G401 (cell line): Measurements from ENCODE around the gene NKX1-1. TPM values are rescaled to one million over a fixed set of nuclear protein-coding genes. Genes with fewer than 3 reads are reported as not detected.
"Not testable (repeated sequence)": the region's sequence is repeated elsewhere in the genome, so short reads cannot be mapped to it uniquely, and the experiment has no call there.

Source experiments
- DNase-seq: peaks from one replicate; pipeline ENCODE4 v3.0.0-alpha.2; 2015; ENCODE audit warnings: low spot score
- in situ Hi-C: cut with HindIII; loops from 2 replicates; pipeline ENCODE4 v1.10.0; 2016; ENCODE audit warnings: low sequenced_read_pairs, mixed read lengths
- total RNA-seq: library from RNA; depleted of rRNA; stranded (reverse); fragments of >200 nt; shearing (Covaris generic); gene quantifications from 2 replicates; pipeline ENCODE4 v1.2.3, GENCODE V29; 2014

Gene NKX1-1
- total RNA-seq, 1 experiment from 2014 or later: not detected

- in situ Hi-C loops: no loop called here
- no peak for DNase-seq
Measured at GRCh38 chr4:1398681-1399507, 7.3 kb downstream of the NKX1-1 start.

- in situ Hi-C loops: no loop called here
Measured at GRCh38 chr4:1396806-1397455, 9.3 kb downstream of the NKX1-1 start.

GRCh38 chr4:1395941-1396805 is 10.1 kb downstream of the NKX1-1 start:
- DNase-seq: no peak
- in situ Hi-C loops: no loop called here

More at GRCh38 chr4:1396806-1397455, 9.3 kb downstream of the NKX1-1 start:
- no peak for DNase-seq

- in situ Hi-C loops: not testable (repeated sequence)
Measured at GRCh38 chr4:1395389-1395820, 10.8 kb downstream of the NKX1-1 start.

GRCh38 chr4:1394554-1395388 is 11.5 kb downstream of the NKX1-1 start:
- in situ Hi-C loops, DNase-seq: not testable (repeated sequence)

More at GRCh38 chr4:1395389-1395820, 10.8 kb downstream of the NKX1-1 start:
- DNase-seq: not testable (repeated sequence)

GRCh38 chr4:1393866-1394265 is 12.4 kb downstream of the NKX1-1 start:
- DNase-seq: no peak
- in situ Hi-C loops: no loop called here

GRCh38 chr4:1393363-1393762 is 12.9 kb downstream of the NKX1-1 start:
- in situ Hi-C loops, DNase-seq: not testable (repeated sequence)

GRCh38 chr4:1385373-1386340 is 20.6 kb downstream of the NKX1-1 start:
- in situ Hi-C loops: no loop called here
- DNase-seq: no peak

- DNase-seq: no peak
- in situ Hi-C loops: no loop called here
Measured at GRCh38 chr4:1384675-1385372, 21.4 kb downstream of the NKX1-1 start.

GRCh38 chr4:1383728-1384591 is 22.3 kb downstream of the NKX1-1 start:
- in situ Hi-C loops: no loop called here

GRCh38 chr4:1382776-1383727 is 23.2 kb downstream of the NKX1-1 start:
- DNase-seq: no peak
- in situ Hi-C loops: no loop called here

More at GRCh38 chr4:1383728-1384591, 22.3 kb downstream of the NKX1-1 start:
- no peak for DNase-seq

- DNase-seq: no peak
- in situ Hi-C loops: no loop called here
Measured at GRCh38 chr4:1381944-1382541, 24.2 kb downstream of the NKX1-1 start.

GRCh38 chr4:1381181-1381621 is 25.0 kb downstream of the NKX1-1 start:
- no peak for DNase-seq
- in situ Hi-C loops: no loop called here

GRCh38 chr4:1380368-1381151 is 25.7 kb downstream of the NKX1-1 start:
- in situ Hi-C loops: no loop called here
- DNase-seq: no peak
